Heart left ventricle (tissue), 13 donors: ENCODE results near the gene HDGFL1.

Experiments used
- CTCF ChIP-seq, 12 donors: fragments of 200-600 bp; sonication (generic) in 4 of 12; IDR thresholded peaks; one replicate each; pipeline versions ENCODE4 v1.5.0 to v1.8.0; 2018 to 2022; ENCODE audit warnings: antibody characterized with exemption in 12 of 12, mild to moderate bottlenecking in 5 of 12
- POLR2A ChIP-seq, 2 donors: fragments of 450-650 bp; IDR thresholded peaks; one replicate each; pipeline ENCODE4 v1.6.1; 2017; ENCODE audit warnings: antibody characterized with exemption in 2 of 2, mild to moderate bottlenecking in 2 of 2, moderate library complexity in 2 of 2
- donor health status: ischemic (EF 13 %, LVEDD 7.1; RV severe dilation, severe dysfunction).
- donor health status: DM: no; HTN: yes; CAD: no.
- donor health status: DM: no; HTN: no; CAD: no.
- donor health status: ischemic (EF 25% LVEDD 6.9; RV normal size, moderate dysfunction).
- donor health status: ischemic (EF 25% LVEDD 5.7; RV mildly dilated, moderate dysfunction).
- donor health status: ischemic (EF 35%, LVEDD 5.7; RV mildly dilated, moderate dysfunction).
- donor health status: nonischemic (EF 11% LVEDD 7.7; RV severe dilation, severe dysfunction).
- donor health status: DM: yes; HTN: yes; CAD: no.
- donor health status: PGD.
- donor health status: ischemic (EF 29% LVEDD 5.4; RV normal size, mild dysfunction).
- donor health status: nonischemic (EF 23%, LVEDD 6.1; RV moderate dilation, normal function).

- TF ChIP-seq CTCF (IDR thresholded peaks at IDR 0.05), result no peak
- TF ChIP-seq POLR2A (IDR thresholded peaks at IDR 0.05), result no peak
Observed at GRCh38 chr6:22536122-22536521, 33.2 kb upstream of the HDGFL1 start.
